ENCODE results near the gene SGTA. TPM values are rescaled to one million over a fixed set of nuclear protein-coding genes. Genes with fewer than 3 reads are reported as not detected.

The SGTA gene
- total and polyA plus RNA-seq, 4 donors = 16.7 to 38.4 (median 21.0) TPM

GRCh38 chr19:2797280-2797679 lies 14.2 kb upstream of the SGTA start (continued):
- TF ChIP-seq REST (IDR thresholded peaks at IDR 0.05) (no peak), SP1 (IDR thresholded peaks at IDR 0.05) (no peak), FOXA1 (IDR thresholded peaks at IDR 0.05) (no peak), HNF4A (conservative IDR thresholded peaks at IDR 0.05) (no peak), NR2F2 (IDR thresholded peaks at IDR 0.05) (no peak), JUND (IDR thresholded peaks at IDR 0.05) (no peak)

- no peak for DNase-seq (ENCODE audit: low spot score)
Measured at GRCh38 chr19:2796659-2797266, 13.7 kb upstream of the SGTA start.

More at GRCh38 chr19:2796659-2797266, 13.7 kb upstream of the SGTA start:
- no peaks in the 10 kb centered on the region for H3K27me3 ChIP-seq (ENCODE audit: control insufficient read depth in 4 of 4, insufficient read depth in 4 of 4, low read length in 3 of 4)
- WGBS = 95% methylated on average over 23 of the region's 23 CpGs
- H3K9me3 ChIP-seq (ENCODE audit: control insufficient read depth in 4 of 4, low read length in 3 of 4) = no peaks in the 10 kb centered on the region
- no peak overlapping the region for H3K9ac ChIP-seq (ENCODE audit: low read depth in 1 of 2, low read length in 2 of 2)
- peaks cover 0 to 11% (median 6%) of the 10 kb centered on the region in 4 donors for H3K4me1 ChIP-seq (ENCODE audit: control insufficient read depth in 4 of 4, insufficient read depth in 4 of 4, low read length in 3 of 4)
- H3K4me3 ChIP-seq (ENCODE audit: low read depth in 1 of 3, low read length in 3 of 3) = no peak overlapping the region
- no peak for TF ChIP-seq RAD21 (IDR thresholded peaks at IDR 0.05)
- TF ChIP-seq FOXA2 (IDR thresholded peaks at IDR 0.05) = no peak
- TF ChIP-seq YY1 (IDR thresholded peaks at IDR 0.05) = no peak
- TF ChIP-seq ATF3 (IDR thresholded peaks at IDR 0.05) = no peak
- TF ChIP-seq SP1 (IDR thresholded peaks at IDR 0.05) = no peak
- TF ChIP-seq, protein P1, sequence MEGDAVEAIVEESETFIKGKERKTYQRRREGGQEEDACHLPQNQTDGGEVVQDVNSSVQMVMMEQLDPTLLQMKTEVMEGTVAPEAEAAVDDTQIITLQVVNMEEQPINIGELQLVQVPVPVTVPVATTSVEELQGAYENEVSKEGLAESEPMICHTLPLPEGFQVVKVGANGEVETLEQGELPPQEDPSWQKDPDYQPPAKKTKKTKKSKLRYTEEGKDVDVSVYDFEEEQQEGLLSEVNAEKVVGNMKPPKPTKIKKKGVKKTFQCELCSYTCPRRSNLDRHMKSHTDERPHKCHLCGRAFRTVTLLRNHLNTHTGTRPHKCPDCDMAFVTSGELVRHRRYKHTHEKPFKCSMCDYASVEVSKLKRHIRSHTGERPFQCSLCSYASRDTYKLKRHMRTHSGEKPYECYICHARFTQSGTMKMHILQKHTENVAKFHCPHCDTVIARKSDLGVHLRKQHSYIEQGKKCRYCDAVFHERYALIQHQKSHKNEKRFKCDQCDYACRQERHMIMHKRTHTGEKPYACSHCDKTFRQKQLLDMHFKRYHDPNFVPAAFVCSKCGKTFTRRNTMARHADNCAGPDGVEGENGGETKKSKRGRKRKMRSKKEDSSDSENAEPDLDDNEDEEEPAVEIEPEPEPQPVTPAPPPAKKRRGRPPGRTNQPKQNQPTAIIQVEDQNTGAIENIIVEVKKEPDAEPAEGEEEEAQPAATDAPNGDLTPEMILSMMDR (IDR thresholded peaks at IDR 0.05; ENCODE audit: low read depth, low read length, missing input control) = no peak
- no peak for TF ChIP-seq ZBTB33 (IDR thresholded peaks at IDR 0.05)
- TF ChIP-seq NR2F2 (IDR thresholded peaks at IDR 0.05) = no peak
- no peak for TF ChIP-seq FOXA1 (IDR thresholded peaks at IDR 0.05)
- no peak for TF ChIP-seq TAF1 (conservative IDR thresholded peaks at IDR 0.05)
- no peak for TF ChIP-seq HNF4G (IDR thresholded peaks at IDR 0.05)
- TF ChIP-seq RXRA (IDR thresholded peaks at IDR 0.05) = no peak
- no peak for TF ChIP-seq HNF4A (conservative IDR thresholded peaks at IDR 0.05)
- TF ChIP-seq EGR1 (IDR thresholded peaks at IDR 0.05; ENCODE audit: low read depth in 2 of 2) = no peak
- TF ChIP-seq REST (IDR thresholded peaks at IDR 0.05) = no peak
- no peak for TF ChIP-seq MAX (IDR thresholded peaks at IDR 0.05)
- no peak for TF ChIP-seq GABPA (IDR thresholded peaks at IDR 0.05 in 1 of 2, conservative IDR thresholded peaks at IDR 0.05 in 1 of 2)
- no peak for TF ChIP-seq JUND (IDR thresholded peaks at IDR 0.05)
- peaks cover 0 to 18% (median 5%) of the 10 kb centered on the region in 4 donors for H3K36me3 ChIP-seq (ENCODE audit: control insufficient read depth in 4 of 4, insufficient read depth in 3 of 4, low read depth in 1 of 4, low read length in 3 of 4)
- no peak overlapping the region for H3K27ac ChIP-seq (ENCODE audit: low read depth in 1 of 2, low read length in 2 of 2)
